A172 (cell line): ENCODE results near the gene OSBPL5. TPM values are rescaled to one million over a fixed set of nuclear protein-coding genes. Genes with fewer than 3 reads are reported as not detected.

ENCODE experiments used
- DNase-seq: peaks from one replicate; pipeline ENCODE4 v3.0.0-alpha.2; 2015; ENCODE audit warnings: low spot score
- total RNA-seq: library from RNA; depleted of rRNA; stranded (reverse); fragments of >200 nt; shearing (Covaris generic); gene quantifications from 2 replicates; pipeline ENCODE4 v1.2.3, GENCODE V29; 2014

Gene OSBPL5
- total RNA-seq, 1 experiment from 2014 or later = 18.1 TPM

DNA sequence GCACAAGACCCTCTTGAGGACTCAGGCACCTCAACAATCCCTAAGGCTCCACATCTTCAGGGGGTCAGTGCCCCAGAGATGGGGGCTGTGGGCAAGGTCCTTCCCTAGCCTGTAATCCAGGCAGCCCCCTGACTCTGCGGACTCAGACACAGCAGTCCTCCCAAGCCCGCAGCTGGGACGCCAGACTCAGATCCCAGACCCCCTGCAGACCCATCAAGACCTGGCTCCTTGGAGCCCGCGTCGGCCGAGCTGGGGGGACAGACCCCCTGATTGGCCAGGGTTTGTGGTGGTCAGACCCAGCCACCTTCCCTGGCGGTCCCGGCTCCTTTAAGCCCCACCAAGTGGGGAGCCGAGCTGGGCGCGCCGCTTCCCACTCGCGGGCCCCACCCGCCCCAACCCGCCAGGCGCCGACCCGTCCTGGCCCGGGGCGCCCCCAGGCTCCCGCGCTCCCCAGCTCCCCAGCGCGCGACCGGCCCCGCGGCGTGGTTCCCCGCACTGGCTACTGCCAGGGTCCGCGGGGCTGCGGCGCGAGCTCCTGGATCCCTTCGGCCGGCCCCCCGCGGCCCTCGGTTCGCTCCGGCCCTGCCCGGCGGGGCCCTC lies 458 bp downstream of the OSBPL5 start:
- DNase-seq = no peak

DNA sequence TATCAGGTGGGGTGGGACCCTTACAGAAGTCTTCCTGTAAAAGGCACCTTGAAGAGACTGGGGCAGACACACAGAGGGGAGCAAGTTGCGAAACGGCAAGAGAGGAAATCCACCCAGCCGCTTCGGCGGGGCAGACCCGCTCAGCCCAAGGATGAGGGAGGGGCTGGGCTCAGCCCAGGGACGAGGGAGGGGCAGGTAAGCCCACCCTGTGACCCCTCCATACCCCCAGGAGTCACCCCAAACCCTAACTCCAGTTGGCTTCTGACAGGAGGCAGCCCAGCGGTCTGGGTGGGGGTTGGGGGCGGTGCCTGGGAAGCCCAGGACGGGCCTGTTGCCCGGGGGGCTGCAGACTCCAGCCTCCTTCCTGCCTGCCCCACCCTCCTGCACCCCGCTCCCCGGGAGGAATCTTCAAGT lies 965 bp downstream of the OSBPL5 start:
- no peak for DNase-seq

DNA sequence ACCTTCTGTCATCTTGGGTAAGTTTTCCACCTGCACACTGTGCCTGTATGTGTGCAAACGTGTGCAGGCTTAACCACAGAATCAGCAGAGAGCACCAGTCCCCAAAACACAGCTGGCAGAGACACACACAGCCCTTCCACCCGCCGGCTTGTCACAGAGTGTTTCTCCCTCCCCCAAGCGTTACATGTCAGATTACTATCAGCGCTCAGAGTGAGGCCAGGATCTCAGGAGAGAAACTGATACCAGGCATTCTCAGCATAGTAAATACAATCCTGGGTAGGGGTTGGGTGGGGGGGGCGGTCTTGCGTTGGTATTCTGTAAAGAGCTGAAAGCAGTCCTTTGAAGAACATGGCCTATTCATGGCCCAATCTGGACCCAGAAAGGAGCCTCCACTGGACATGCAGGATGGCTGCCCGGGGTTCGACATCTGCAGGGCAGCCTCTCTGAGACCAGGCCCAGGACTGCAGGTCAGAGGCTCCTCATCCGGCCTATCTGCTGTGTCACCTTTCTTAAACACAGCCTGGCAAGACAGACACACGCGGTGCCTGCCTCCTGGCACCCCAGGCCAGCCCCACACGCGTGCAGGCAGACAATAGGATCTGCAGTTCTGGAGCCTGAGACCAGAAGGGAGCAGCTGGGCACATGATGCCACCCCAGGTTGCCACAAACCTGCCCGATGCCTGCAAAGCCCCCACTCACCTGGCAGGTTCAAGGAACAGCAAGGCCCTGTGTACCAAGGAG lies 1.7 kb downstream of the OSBPL5 start:
- DNase-seq = no peak

DNA sequence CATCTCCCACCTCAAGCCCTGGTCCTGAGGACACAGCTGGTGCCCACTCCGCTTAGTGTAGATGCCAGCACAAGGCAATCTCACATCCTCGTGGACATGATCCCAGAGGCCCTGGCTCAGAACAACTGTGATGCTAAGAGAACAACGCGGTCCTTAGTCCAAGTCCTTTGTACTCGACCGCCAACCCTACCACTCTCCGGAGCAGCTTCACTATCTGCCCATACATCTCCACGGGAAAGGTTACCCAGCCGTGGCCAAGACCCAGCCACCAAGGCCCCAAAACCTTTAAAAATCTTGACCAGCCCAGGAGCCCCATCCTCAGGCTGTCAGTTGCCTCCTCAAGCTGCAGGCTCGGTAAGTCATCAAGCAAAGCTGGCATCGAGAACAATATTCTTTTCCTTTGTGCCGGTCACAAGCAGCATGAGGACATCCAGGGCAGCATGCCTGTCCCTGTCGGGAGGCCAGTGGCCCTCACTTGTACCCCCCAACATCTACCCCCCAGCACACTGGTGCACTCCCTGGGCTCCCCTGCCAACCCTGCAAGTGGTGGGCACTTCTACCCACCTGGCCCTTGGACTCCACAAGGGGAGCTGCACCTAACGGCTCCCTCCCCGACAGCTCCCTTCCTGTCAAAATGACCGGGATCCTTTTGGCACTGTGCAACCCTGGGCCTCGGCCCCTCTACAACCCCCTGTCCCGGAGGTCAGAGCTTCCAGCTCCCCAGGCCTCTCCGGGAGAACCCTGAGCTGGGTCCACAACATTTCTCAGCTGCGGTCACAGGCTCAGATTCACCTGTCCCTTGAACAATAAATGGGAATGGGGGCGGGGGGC lies 2.5 kb downstream of the OSBPL5 start:
- DNase-seq = no peak

DNA sequence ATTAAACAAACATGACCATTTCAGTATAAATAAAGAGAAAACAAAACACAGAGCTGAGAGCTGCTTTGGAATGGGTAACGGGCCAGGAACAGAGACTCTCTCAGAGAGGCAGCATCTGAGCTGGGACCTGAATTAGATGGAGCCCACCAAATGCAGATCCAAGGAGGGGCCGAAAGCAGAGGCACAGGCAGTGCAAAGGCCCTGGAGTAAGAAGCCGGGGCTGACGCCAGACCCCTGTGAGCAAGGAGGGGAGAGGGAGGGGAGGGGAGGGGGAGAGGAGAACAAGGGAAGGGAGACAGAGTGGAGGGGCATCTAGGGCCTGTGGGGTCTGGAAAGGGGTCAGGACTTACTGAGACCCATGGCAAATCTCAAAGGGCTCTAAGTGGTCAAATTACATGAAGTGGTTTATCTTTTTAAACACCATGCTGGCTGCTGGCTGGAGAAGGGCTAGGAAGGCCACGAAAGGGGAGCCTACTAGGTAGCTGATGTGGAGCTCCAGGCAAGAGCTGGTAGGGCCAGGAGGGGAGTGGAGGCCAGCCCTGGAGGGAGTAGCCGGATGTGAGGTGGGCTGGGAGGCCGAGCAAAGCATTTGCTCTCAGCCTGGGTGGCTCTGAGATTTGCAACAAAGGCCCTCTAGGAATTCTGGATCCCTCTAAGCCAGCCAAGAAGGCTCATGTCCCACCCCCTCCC lies 3.2 kb downstream of the OSBPL5 start:
- DNase-seq = no peak

DNA sequence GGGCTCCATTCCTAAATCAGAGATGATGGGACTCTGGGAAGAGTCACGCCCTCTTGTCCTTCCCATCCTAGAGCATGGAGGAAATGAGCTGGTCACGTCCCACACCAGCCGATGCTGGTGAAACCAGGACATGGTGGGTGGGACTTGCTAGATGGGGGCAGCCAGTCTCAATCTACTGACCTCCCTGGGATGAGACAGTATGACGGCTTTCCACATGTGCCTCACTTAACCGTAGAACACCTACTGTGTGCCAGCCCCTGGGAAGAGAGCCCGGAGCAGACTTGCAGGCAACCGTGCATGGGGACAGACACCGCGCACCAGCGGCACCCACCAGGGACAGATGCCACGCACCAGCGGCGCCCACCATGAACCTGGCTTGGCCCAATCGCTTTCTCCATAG lies 3.8 kb downstream of the OSBPL5 start:
- no peak for DNase-seq

DNA sequence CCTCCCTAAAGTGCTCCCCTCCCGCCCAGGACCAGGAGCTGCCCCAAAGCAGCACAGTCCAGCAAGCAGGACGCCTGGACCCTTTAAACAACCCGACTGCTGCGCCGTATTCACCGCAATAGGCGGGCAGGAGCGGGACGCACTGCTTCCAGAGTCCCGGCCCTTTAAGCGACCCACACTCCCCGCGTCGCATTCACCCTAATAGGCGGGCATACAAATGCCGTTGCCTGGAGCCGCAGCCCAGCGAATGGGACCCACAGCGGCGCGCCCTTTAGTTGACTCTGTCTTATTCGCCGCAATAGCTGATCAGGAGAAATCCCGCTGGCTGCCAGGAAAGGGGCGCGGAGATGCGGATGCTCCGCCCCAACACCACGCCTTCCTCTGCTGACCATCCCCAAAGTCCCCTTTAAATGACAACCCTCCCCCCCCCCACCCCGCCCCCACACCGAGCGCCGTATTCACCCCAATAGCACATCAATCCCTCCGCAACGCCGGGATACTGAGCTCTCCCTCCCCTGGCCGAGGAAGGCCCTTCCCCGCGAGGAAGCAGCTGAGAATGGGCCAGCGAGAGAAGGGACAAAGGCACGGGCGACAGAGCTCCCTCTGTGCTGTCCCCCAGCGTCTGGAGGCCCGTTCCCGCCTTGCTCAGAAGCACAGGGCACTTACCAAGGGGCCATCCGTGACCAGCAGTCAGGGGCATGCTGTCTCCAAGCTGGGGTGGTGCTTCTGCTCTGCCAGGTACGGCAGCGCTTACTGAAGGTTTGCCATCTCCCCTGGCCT lies 4.7 kb downstream of the OSBPL5 start:
- DNase-seq = peak; percentile 65

DNA sequence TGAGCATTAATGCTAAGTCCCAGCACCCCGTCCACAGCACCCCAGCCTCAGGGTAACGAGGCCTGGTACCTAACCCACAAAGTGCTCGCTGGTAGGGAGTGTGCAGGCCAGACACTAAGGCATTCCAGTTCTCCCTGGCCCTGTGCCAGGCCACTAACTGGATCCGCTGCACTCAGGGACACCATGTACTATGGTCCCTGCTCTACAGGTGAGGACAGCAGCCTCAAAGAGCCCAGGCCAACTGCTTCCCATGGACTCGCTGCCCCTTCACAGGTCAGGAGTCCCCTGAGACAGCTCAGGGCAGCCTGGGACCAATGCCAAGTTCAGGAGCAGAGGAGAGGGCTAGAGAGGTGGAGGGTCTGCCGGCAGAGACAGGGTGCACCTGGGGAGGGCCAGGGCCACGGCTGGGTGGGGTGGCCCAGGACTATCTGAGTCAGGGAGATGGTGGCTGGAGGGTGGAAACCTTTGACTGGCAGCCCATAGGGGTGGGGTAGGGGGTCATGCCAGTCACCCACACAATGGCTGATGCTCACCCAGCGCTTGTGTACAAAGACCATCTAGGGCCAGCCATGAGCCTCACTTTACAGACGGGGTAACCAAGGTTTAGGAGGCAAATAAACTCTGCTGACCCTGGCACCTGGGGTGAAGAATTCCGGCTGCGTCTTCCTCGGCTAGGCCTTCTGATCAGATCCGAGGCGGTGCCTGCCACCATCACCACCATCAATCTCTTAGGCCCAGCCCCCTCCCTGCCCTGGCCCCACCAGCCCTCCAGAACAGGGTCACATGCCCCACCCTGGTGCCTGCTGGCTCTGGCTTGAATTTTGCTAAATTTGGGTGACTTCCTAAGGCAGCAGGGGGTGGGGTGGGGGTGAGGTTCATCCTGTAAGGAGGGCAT lies 5.6 kb downstream of the OSBPL5 start:
- DNase-seq = no peak

DNA sequence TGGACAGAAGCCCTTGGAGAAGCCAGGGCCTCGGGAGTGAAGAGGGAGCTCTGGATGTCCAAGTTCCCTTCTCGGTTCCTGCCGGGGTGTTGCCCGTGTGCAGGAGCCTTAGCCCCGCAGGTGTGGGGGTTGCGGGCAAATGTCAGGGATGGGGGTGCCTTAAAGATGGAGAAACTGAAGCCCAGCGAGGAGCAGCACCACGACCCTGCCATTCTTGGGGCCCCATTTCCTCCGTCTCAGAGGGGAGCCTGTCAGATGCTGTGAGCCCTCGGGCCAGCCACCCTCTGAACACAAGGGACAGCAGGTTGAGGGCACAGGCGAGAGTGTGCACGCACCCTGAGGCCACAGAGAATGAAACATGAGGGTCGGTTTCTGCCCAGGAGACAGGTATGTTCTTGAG lies 6.3 kb downstream of the OSBPL5 start:
- no peak for DNase-seq

DNA sequence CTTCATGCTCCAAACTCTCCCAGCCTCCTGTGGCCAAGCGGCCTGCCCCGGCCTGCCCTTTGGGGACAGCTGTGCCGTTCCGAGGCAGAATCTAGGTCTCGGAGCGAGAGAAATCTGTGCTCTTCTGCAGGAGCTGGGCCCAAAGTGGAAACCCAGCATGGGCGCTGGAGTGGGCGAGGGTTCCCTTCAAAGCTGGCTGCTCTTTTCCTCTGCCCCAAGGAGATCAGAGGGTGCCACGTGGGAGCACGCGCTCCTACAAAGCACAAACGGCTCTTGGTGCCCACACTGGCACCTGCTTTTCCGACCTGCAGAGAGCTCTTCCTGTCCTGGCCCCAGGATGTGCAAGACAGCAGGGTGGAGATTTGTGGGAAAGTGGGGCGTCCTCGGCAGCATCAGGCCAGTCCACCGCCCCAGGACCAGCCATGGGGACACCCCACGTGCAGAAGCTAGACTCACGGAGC lies 6.9 kb downstream of the OSBPL5 start:
- DNase-seq = no peak

DNA sequence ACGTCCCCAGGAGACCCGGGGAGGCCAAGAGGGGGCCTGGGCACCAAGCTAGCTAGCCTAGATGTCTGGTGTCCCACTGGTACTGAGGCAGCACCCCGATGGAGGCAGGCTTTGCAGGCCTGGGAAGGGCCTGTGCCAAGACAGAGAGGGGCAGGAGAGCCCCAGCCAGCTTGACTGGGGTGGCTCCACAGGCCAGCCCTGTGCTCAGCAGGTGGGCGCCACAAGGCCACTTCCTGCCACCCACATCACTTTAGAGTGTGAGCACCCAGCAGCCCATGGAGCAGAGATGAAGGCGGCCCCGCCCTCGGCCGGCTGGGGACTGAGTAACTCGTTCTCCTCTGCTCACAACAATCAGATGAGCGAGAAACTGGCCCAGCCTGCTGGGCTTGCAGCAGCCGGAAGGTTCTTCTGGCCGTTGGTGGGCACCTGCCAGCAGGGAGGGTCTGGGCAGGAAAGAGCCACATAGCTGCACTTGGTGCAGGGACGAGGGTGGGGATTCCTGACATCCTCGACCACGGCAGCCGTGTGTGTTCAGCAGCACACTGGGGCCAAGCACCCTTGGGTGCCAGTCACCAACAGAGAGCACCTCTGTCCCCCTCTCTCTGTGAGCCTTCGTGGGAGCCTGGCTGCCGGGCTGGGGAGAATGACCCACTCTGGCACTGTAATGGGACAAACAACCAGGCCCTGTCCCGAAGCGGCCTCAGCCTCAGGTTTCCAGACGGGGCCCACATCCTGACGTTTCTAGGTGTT lies 7.6 kb downstream of the OSBPL5 start:
- peak; percentile 82 for DNase-seq

DNA sequence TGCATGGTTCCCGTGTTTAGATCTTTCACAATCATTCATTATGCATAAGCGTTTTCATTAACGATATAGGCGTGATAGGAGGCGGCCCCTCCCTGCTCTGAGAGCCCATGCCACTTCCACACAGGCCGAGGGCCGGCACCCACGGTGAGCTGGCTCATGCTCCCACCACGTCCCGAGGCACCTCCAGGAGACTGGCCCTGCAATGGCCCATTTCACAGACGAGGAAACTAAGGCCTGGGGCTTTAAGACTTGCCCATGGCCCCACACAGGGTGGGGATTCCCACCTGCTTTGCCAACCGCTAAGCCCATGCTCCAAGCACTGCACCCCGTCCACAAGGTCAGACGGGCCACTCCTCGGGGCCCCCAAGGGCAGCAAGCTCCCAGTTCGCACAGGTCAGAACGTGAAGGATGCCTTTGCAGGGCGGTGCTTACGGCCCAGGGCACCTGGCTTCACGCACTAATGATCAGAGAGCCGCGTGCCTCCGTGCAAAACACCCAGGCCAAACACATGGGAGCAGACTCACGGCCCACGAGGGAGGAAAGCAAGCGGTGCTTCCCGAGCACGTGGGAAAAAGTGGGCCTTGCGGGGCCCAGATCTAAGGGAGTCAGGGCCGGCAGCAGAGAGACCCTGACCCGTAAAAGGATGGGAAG lies 8.3 kb downstream of the OSBPL5 start:
- no peak for DNase-seq

DNA sequence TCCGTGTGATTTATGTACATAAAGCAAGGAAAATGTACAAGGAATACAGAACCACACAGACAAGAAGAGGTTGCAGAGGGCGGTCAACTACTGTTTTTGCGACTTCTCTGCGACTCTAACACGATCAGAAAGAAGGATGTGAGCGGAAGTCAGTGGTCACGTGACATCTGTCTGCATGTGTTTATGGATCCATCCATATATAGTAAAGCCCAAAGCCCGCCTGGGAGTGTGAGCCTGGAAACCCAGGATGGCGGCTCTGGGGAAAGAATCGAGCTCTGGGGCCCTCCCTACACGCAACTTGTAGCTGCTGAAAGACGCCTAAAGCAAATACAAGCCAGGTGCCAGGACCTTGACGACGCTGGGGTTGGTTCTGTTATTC lies 8.8 kb downstream of the OSBPL5 start:
- no peak for DNase-seq

DNA sequence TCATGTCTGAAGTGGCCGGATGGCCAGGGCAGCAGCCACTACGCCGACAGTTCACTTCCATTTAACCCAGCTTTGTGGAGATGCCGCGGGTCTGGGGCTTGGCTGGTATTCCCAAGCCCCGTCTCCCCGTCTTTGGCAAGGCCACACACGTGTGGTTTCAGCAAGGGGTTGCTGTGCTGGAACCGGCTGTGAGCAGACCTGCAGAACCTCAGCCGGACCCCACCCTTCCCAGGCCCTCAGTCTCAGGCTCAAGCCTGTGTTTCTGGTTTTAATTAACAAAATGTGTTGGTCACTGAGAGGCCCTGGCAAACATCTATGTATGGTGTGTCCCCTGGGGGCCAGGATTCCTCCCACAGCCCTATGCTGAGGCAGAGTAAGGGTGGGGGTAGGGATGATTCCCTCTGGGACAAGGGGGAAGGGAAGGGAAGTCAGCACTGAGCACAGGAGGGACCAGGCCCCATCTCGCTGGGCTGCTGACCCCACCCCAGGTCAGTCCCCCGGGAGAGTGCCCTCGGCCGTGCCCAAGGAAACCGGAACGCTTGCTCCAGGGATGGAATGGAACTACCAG lies 9.3 kb downstream of the OSBPL5 start:
- DNase-seq = no peak

DNA sequence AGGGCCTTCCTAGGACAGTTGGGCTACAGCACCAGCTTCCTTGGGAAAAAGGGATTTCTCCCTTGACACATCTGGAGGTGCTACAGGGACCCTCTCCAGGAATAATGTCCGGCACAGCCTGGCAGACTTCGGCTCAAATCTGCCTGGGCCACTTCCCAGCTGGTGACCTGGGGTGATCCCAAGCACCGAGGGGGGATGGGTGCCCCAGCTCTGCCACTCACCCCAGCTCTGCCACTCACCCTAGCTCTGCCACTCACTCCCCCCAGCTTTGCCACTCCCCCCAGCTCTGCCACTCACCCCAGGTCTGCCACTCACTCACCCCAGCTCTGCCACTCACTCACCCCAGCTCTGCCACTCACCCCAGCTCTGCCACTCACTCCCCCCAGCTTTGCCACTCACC lies 9.9 kb downstream of the OSBPL5 start:
- DNase-seq = no peak

DNA sequence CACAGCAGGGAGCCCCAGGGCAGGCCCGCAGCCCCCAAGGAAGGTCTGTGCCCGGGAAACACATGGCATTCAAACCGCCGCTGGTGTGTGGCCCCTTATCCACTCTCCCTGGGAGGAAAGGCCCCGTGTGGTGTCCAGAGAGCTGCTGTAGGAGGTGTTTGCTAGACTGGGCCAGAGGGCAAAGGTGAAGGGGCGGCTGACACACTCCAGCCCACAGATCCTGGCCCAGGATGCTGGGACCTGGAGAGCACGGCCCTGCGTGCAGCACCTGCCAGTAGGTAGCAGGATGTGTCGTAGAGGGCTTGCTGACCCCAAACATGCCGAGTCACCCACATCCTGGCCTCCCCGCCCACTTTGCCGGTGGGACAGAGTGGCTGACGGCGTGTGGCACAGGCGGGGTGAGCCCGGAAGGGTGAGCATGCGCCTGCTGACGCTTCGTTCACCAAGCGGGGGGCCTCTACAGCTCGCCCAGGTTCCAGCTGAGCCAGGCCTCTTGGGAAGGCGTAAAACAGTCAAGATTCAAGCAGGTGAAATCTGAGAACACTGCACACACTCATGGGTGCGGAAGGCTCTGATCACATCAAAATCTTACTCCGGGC lies 11.0 kb downstream of the OSBPL5 start:
- peak; percentile 40 for DNase-seq

DNA sequence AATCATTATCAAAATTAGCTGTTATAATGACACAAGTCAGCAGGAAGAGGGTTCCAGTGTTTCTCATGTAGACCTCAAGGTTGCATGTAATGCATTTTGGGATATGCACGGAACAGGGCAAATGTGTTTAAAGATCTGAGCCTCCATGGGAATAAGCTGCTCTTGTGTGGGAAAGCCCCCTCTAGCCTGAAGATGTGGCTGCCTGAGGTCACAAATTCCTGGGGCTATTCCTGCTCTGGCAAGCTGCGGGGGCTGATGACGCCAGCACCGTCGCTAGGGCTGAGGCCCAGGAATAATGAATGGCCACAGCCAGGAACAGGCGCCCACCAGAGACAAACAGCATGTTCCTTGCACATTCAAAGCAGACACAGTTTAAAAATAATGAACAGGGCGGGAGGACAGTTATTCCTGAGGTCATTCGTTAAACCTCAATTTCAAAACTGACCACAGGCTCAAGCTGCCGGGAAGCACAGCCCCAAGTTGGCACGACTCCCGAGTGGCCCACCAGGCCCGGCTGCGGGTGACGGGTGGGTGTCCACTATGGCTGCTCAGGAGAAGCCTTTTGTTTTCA lies 11.7 kb downstream of the OSBPL5 start:
- DNase-seq = peak; percentile 65
